ENCODE results near the gene LCE2A.

- TF ChIP-seq CTCF (IDR thresholded peaks at IDR 0.05) (no peak), POLR2A (IDR thresholded peaks at IDR 0.05) (no peak)
These were observed 27.1 kb downstream of the LCE2A start for GRCh38 chr1:152725261-152725660.
